ENCODE data around the gene HIP1. TPM values are rescaled to one million over a fixed set of nuclear protein-coding genes. Genes with fewer than 3 reads are reported as not detected.
A peak's percentile ranks its signal among the peaks of the same experiment; 100 is the strongest.

Gene HIP1
- polyA plus RNA-seq, 1 of the 3 experiments (the other 2 are of a cell fraction): 11.3 TPM

DNA sequence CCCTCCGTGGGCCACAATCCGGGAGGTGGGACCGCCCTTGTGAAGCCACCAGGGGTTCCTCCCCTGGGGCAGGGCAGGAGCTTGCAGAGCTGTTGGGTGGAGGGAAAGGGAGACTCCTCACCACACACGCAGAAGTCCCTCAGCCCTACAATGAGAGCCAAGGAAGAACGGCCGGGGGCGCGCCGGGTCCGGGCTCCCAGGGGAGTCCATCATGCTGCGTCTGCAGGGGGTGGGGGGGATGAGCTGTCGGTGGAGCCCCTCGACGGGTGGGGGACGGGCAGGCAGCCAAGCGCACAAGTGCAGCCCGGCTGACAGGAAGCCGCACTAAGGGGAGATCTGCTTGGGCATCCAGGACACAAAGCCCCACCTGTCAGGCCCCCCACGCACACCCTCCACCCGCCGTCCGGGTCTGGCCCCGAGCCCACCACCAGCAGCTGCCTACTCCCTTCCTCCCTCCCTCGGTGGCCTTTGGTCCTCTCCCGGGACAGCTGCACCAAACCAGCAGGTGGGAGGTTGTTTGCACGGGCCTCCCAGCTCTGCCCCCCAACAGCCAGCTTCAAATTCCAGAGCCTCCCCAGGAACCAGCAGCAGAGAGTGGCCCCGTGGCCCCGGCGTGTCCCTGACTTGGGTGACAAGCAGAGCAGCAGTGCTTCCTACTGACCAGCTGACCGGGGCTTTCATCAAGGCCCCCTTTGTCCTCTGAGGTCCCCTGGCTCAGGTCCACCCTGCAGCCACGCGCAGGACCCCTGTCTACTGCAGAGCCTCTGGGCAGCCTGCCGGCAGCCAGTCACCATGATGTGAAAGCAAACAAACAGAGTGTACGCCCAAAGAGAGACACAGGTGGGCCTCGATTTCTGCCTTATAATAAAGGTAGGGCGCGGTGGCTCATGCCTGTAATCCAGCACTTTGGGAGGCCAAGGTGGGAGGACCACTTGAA is 50.3 kb downstream of the HIP1 start:
- Histone ChIP-seq H3K36me3 (replicated peaks in 1 of 2; ENCODE audit: control insufficient read depth in 1 of 2, insufficient read depth in 2 of 2, low read length in 1 of 2) (no peaks in the 10 kb centered on the region), H3F3A (replicated peaks; ENCODE audit: insufficient read depth) (no peaks in the 10 kb centered on the region), H3K9me2 (no peaks in the 10 kb centered on the region), H3K4me2 (no peak overlapping the region), H3K4me1 (ENCODE audit: control insufficient read depth in 1 of 2, insufficient read depth in 2 of 2, low read depth in 1 of 2, low read length in 1 of 2) (no peaks in the 10 kb centered on the region; a peak in 1 of 4 replicates), H3K9ac (no peak overlapping the region), H3K4me3 (ENCODE audit: low read depth in 2 of 2, low read length in 1 of 2) (no peak overlapping the region), H3K9me3 (no peaks in the 10 kb centered on the region), H3K27ac (ENCODE audit: low read depth in 2 of 2, low read length in 1 of 2) (no peak overlapping the region), H2AFZ (ENCODE audit: low read depth) (no peak overlapping the region), H3K79me2 (ENCODE audit: insufficient read depth) (no peaks in the 10 kb centered on the region), H3K27me3 (ENCODE audit: insufficient read depth) (no peaks in the 10 kb centered on the region), H4K20me1 (ENCODE audit: insufficient read depth) (no peaks in the 10 kb centered on the region)
- POLR2A ChIA-PET: interaction anchor here (0.6 kb wide), 1 partner anchor 146 kb away, joined by 4 read pairs; no protein-coding TSS in a partner anchor
- TF ChIP-seq RFX5 (IDR thresholded peaks at IDR 0.05; ENCODE audit: low read length): no peak
- no peak for TF ChIP-seq TAF1 (IDR thresholded peaks at IDR 0.05; ENCODE audit: borderline replicate concordance, low read depth, low read length)
- no peak for TF ChIP-seq JUND (IDR thresholded peaks at IDR 0.05)
- TF ChIP-seq RCOR1 (IDR thresholded peaks at IDR 0.05; ENCODE audit: low read length): no peak
- no peak for TF ChIP-seq POLR2AphosphoS5 (IDR thresholded peaks at IDR 0.05; ENCODE audit: low read depth, low read length)
- no peak for TF ChIP-seq RAD21 (IDR thresholded peaks at IDR 0.05; ENCODE audit: low read length)
- TF ChIP-seq FOXM1 (IDR thresholded peaks at IDR 0.05; ENCODE audit: low read depth): no peak
- no peak for TF ChIP-seq TEAD4 (IDR thresholded peaks at IDR 0.05; ENCODE audit: borderline replicate concordance, insufficient read depth)
- TF ChIP-seq EP300 (IDR thresholded peaks at IDR 0.05; ENCODE audit: borderline replicate concordance in 1 of 2, low read depth in 1 of 2, low read length in 1 of 2): no peak
- TF ChIP-seq, protein P1, sequence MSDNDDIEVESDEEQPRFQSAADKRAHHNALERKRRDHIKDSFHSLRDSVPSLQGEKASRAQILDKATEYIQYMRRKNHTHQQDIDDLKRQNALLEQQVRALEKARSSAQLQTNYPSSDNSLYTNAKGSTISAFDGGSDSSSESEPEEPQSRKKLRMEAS (IDR thresholded peaks at IDR 0.05; ENCODE audit: low read depth): no peak
- TF ChIP-seq, protein P2, sequence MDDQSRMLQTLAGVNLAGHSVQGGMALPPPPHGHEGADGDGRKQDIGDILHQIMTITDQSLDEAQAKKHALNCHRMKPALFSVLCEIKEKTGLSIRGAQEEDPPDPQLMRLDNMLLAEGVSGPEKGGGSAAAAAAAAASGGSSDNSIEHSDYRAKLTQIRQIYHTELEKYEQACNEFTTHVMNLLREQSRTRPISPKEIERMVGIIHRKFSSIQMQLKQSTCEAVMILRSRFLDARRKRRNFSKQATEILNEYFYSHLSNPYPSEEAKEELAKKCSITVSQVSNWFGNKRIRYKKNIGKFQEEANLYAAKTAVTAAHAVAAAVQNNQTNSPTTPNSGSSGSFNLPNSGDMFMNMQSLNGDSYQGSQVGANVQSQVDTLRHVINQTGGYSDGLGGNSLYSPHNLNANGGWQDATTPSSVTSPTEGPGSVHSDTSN (IDR thresholded peaks at IDR 0.05): no peak
- no peak for TF ChIP-seq SIN3A (IDR thresholded peaks at IDR 0.05; ENCODE audit: borderline replicate concordance, low read depth, low read length)
- TF ChIP-seq, protein P3, sequence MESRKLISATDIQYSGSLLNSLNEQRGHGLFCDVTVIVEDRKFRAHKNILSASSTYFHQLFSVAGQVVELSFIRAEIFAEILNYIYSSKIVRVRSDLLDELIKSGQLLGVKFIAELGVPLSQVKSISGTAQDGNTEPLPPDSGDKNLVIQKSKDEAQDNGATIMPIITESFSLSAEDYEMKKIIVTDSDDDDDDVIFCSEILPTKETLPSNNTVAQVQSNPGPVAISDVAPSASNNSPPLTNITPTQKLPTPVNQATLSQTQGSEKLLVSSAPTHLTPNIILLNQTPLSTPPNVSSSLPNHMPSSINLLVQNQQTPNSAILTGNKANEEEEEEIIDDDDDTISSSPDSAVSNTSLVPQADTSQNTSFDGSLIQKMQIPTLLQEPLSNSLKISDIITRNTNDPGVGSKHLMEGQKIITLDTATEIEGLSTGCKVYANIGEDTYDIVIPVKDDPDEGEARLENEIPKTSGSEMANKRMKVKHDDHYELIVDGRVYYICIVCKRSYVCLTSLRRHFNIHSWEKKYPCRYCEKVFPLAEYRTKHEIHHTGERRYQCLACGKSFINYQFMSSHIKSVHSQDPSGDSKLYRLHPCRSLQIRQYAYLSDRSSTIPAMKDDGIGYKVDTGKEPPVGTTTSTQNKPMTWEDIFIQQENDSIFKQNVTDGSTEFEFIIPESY (IDR thresholded peaks at IDR 0.05; ENCODE audit: borderline replicate concordance, low read depth): no peak
- TF ChIP-seq RXRA (IDR thresholded peaks at IDR 0.05; ENCODE audit: borderline replicate concordance, low read depth): no peak
- no peak for TF ChIP-seq GATA2 (CRISPR knock-in tag; IDR thresholded peaks at IDR 0.05)
- TF ChIP-seq, protein P4, sequence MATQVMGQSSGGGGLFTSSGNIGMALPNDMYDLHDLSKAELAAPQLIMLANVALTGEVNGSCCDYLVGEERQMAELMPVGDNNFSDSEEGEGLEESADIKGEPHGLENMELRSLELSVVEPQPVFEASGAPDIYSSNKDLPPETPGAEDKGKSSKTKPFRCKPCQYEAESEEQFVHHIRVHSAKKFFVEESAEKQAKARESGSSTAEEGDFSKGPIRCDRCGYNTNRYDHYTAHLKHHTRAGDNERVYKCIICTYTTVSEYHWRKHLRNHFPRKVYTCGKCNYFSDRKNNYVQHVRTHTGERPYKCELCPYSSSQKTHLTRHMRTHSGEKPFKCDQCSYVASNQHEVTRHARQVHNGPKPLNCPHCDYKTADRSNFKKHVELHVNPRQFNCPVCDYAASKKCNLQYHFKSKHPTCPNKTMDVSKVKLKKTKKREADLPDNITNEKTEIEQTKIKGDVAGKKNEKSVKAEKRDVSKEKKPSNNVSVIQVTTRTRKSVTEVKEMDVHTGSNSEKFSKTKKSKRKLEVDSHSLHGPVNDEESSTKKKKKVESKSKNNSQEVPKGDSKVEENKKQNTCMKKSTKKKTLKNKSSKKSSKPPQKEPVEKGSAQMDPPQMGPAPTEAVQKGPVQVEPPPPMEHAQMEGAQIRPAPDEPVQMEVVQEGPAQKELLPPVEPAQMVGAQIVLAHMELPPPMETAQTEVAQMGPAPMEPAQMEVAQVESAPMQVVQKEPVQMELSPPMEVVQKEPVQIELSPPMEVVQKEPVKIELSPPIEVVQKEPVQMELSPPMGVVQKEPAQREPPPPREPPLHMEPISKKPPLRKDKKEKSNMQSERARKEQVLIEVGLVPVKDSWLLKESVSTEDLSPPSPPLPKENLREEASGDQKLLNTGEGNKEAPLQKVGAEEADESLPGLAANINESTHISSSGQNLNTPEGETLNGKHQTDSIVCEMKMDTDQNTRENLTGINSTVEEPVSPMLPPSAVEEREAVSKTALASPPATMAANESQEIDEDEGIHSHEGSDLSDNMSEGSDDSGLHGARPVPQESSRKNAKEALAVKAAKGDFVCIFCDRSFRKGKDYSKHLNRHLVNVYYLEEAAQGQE (IDR thresholded peaks at IDR 0.05; ENCODE audit: low read depth, low read length): no peak
- no peak for TF ChIP-seq EZH2phosphoT487 (IDR thresholded peaks at IDR 0.05; ENCODE audit: borderline replicate concordance, low read depth)
- TF ChIP-seq CHD2 (IDR thresholded peaks at IDR 0.05; ENCODE audit: low read length, partially characterized antibody): no peak
- WGBS (ENCODE audit: low lambda C conversion rate): 79% methylated on average over 36 of the region's 37 CpGs
- DNase-seq: peak; percentile 50
- CTCF ChIA-PET: interaction anchor here (0.9 kb wide), 1 partner anchor 10 kb away, joined by 3 read pairs; no protein-coding TSS in a partner anchor
